Hepatocyte (in vitro differentiated cells): ENCODE measurements around the gene NOS3.

ENCODE experiments used
- CTCF ChIP-seq: fragments of 200-600 bp; sonication (generic); IDR thresholded peaks from 2 replicates; pipeline ENCODE4 v1.5.1; 2016; ENCODE audit warnings: antibody characterized with exemption, mild to moderate bottlenecking; ENCODE audit not compliant: poor library complexity
- EZH2phosphoT487 ChIP-seq: fragments of 200-600 bp; sonication (generic); IDR thresholded peaks from one replicate; pipeline ENCODE4 v1.6.1; 2018; ENCODE audit warnings: antibody characterized with exemption, mild to moderate bottlenecking, low read depth, moderate library complexity; ENCODE audit not compliant: unreplicated experiment, severe bottlenecking

- TF ChIP-seq CTCF (no peak), EZH2phosphoT487 (no peak)
These were observed 26.6 kb downstream of the NOS3 start for GRCh38 chr7:151017370-151017952.
